C4-2B (cell line): ENCODE measurements around the gene ZNF536.

Experiments used
- H3K27ac ChIP-seq: fragments of 450-650 bp; 2 replicates; pipeline ENCODE4 v1.5.1; 2017
- CTCF ChIP-seq: fragments of 450-650 bp; conservative IDR thresholded peaks from 2 replicates; pipeline ENCODE4 v1.5.1; 2017; ENCODE audit warnings: mild to moderate bottlenecking
- ZFX ChIP-seq: fragments of 450-650 bp; IDR thresholded peaks from 2 replicates; pipeline ENCODE4 v1.6.1; 2017

The ZNF536 gene

GRCh38 chr19:30590596-30591229 lies 218.5 kb downstream of the ZNF536 start:
- H3K27ac ChIP-seq = no peak overlapping the region
- no peak for TF ChIP-seq CTCF
- no peak for TF ChIP-seq ZFX

- no peak overlapping the region for H3K27ac ChIP-seq
- TF ChIP-seq CTCF (no peak), ZFX (no peak)
These were observed 221.2 kb downstream of the ZNF536 start for GRCh38 chr19:30593356-30593755.

DNA sequence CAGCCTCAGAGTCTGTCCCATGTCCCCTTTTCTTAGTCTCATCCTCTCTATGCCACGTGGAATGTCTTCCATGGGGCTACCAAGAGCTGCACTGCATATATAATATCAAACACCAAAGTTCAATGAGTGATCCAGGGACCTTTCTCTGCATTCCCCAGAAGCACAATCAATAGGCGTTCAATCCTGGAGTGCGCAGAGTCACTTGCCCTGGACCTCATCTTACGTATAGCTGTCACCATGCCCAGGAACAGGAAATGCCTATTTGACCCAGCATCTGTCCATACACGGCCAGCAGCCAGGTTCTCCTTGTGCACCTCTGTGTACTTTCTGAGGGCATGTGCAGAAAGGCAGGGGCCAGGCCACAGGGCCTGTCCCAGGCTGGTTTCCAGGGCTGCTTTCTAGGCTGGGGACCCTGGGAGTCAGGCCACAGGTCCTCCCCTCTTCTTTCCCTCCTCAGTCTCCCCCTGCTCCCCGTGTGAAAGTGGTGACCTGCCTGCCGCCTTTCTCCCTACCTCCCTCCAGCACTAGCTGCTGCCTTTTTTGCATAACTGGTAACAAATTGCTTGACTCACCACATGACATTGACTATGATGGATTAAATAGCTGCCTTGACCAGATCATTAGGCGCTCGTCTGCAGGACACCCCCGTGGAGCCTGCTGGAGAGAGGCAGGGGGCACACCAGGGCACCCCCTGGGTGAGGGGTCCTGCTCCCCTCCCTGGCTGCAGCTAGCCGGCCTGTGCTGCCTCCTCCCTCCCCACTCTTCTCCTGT lies 222.0 kb downstream of the ZNF536 start:
- no peak for TF ChIP-seq ZFX
- no peak for TF ChIP-seq CTCF
- no peak overlapping the region for H3K27ac ChIP-seq

- TF ChIP-seq CTCF = no peak
- TF ChIP-seq ZFX = no peak
- no peak overlapping the region for H3K27ac ChIP-seq
These were observed 224.1 kb downstream of the ZNF536 start for GRCh38 chr19:30596268-30596667.

DNA sequence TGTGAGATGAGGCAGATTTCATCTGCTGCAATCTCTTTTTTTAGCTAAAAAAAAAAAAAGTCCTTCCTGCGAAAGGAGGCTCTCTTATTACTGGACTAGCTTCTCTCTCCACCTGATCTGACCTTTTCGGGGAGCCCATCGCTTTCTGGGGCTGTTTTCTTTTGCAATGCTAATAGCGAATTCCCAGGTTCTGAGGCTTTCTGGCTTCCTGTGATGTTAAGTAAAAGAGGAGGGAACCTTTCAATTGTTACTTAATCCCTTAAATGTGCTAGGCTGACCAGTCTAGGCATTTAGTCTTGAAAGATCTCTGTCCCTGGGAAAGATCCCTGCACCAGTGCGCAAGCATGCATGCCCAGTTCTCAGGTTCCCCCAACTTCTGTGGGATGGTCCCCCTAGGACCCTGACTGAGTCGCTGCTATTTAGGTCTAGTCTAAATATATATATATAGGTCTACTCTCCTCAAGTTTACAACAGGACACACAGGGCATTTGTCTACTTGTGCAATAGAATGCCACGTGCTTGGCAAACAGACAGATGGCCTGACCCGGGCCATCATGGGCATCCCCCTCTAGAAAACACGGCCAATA lies 224.7 kb downstream of the ZNF536 start:
- no peak overlapping the region for H3K27ac ChIP-seq
- TF ChIP-seq ZFX (no peak), CTCF (no peak)

DNA sequence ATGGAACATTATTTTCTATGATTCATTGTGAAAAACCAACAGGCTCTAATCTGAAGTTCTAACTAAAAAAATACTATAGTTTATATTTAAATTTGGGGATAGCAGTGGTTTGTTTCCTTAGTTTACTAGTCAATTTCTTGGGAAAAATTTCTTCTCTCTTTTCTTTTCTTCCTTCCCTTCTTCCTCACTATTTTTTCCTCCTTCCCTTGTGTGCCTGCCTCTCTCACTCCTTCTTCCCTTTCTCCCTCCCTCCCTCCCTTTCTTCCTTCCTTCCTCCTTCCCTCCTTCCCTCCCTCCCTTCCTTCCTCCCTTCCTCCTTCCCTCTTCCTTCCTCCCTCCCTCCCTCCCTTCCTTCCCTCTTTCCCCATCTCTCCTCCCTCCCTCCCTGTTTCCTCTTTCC lies 226.5 kb downstream of the ZNF536 start:
- no peak overlapping the region for H3K27ac ChIP-seq
- TF ChIP-seq CTCF = no peak
- TF ChIP-seq ZFX = no peak

DNA sequence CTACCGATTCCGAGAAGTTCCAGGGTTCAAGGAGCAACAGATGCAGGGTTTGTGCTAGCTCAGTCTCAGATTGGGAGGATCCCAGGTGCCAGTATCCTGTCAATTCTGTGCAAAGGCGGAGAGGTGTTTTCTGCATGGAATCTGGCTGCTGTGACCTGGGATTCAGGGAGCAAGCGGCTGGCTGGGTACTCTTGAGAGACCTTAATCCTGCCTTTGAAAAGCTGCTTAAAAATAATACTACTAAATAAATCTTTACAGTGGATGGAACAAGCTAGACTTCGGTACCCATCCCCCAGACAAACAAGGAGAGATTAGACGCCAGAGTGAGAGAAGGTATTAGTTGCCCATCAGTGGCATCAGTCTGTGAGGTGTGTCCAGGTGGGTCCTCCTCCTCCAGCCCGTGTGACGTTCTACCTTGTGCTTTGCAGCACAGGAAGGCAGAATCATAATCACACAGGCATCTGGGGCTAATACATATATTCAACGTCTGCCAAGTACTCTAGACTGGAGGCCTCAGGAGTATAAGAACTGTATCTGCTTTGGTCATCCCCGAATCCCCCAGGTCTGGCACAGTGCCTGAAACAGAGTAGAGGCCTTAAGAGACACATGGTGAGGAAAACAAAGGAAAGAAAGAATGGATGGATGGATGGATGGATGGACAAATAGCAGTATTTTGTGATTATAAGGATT lies 230.6 kb downstream of the ZNF536 start:
- no peak for TF ChIP-seq ZFX
- no peak for TF ChIP-seq CTCF
- no peak overlapping the region for H3K27ac ChIP-seq
